SK-N-SH (cell line): ENCODE results near the gene GRK5. TPM values are rescaled to one million over a fixed set of nuclear protein-coding genes. Genes with fewer than 3 reads are reported as not detected.

Experiments
- CTCF ChIA-PET: fragments of 300-600, 350-600 bp; formaldehyde crosslinking; extraction: SDS; loops from one replicate; lab custom pipeline; 2021; lab: Yijun Ruan, JAX
- POLR2A ChIA-PET: fragments of 350-600 bp; sonication (Branson Sonifier 250); formaldehyde crosslinking; extraction: SDS; loops from one replicate; lab custom pipeline; 2020; ENCODE audit warnings: antibody characterized with exemption, inconsistent platforms; lab: Yijun Ruan, JAX
- DNase-seq: peaks from one replicate; pipeline ENCODE4 v3.0.0; 2012
- H2AFZ ChIP-seq: fragments of 200-600 bp; sonication (generic); 2 replicates; pipeline ENCODE4 v1.8.1; 2016; ENCODE audit warnings: antibody characterized with exemption, mild to moderate bottlenecking, low read depth
- H3F3A ChIP-seq: fragments of 200-600 bp; sonication (generic); replicated peaks from 2 replicates; pipeline ENCODE3; 2016; ENCODE audit warnings: antibody characterized with exemption, mild to moderate bottlenecking; ENCODE audit not compliant: insufficient read depth
- H3K27ac ChIP-seq, 2 experiments: fragments of 200-500 bp in 1 of 2; fragments of 200-600 bp in 1 of 2; sonication (Bioruptor generic) in 1 of 2; sonication (generic), shearing (Covaris generic) in 1 of 2; 2 replicates each; pipeline versions ENCODE4 v1.5.1 to v1.6.1; 2014 to 2016; ENCODE audit warnings: low read depth in 2 of 2, inconsistent platforms in 1 of 2, low read length in 1 of 2, mild to moderate bottlenecking in 1 of 2, mixed read lengths in 1 of 2
- H3K27me3 ChIP-seq: fragments of 200-600 bp; sonication (generic), shearing (Covaris generic); 2 replicates; pipeline ENCODE4 v1.6.1; 2016; ENCODE audit warnings: mixed run types; ENCODE audit not compliant: insufficient read depth
- H3K36me3 ChIP-seq, 2 experiments: fragments of 200-500 bp in 1 of 2; fragments of 200-600 bp in 1 of 2; sonication (Bioruptor generic) in 1 of 2; sonication (generic) in 1 of 2; replicated peaks in 1 of 2; 2 replicates each; pipeline versions ENCODE3 to v1.5.1; 2014 to 2016; ENCODE audit warnings: low read length in 1 of 2, mild to moderate bottlenecking in 1 of 2; ENCODE audit not compliant: insufficient read depth in 2 of 2, control insufficient read depth in 1 of 2
- H3K4me1 ChIP-seq, 2 experiments: fragments of 200-500 bp in 1 of 2; fragments of 200-600 bp in 1 of 2; sonication (Bioruptor generic) in 1 of 2; sonication (generic), shearing (Covaris generic) in 1 of 2; 2 replicates each; pipeline versions ENCODE4 v1.5.1 to v1.6.1; 2014 to 2016; ENCODE audit warnings: low read depth in 1 of 2, low read length in 1 of 2, mixed run types in 1 of 2; ENCODE audit not compliant: insufficient read depth in 2 of 2, control insufficient read depth in 1 of 2
- H3K4me2 ChIP-seq: fragments of 200-600 bp; sonication (generic), shearing (Covaris generic); 2 replicates; pipeline ENCODE4 v1.6.1; 2017; ENCODE audit warnings: mixed run types
- H3K4me3 ChIP-seq, 2 experiments: fragments of 200-500 bp in 1 of 2; fragments of 200-600 bp in 1 of 2; sonication (Bioruptor generic) in 1 of 2; sonication (generic), shearing (Covaris generic) in 1 of 2; 2 replicates each; pipeline versions ENCODE4 v1.5.1 to v1.8.1; 2014 to 2016; ENCODE audit warnings: low read depth in 2 of 2, inconsistent platforms in 1 of 2, low read length in 1 of 2, mild to moderate bottlenecking in 1 of 2, mixed read lengths in 1 of 2, moderate library complexity in 1 of 2
- H3K79me2 ChIP-seq: fragments of 200-600 bp; sonication (generic); 2 replicates; pipeline ENCODE4 v1.8.1; 2017; ENCODE audit warnings: mild to moderate bottlenecking; ENCODE audit not compliant: insufficient read depth
- H3K9ac ChIP-seq: fragments of 200-600 bp; sonication (generic); 2 replicates; pipeline ENCODE4 v1.6.1; 2017; ENCODE audit warnings: mixed run types
- H3K9me2 ChIP-seq: fragments of 200-600 bp; sonication (generic); 2 replicates; pipeline ENCODE4 v1.6.1; 2017; ENCODE audit warnings: mixed run types
- H3K9me3 ChIP-seq: fragments of 200-600 bp; sonication (generic); 2 replicates; pipeline ENCODE4 v1.6.1; 2017; ENCODE audit warnings: mixed run types, mild to moderate bottlenecking, moderate library complexity
- H4K20me1 ChIP-seq: fragments of 200-600 bp; sonication (generic); 2 replicates; pipeline ENCODE4 v1.6.1; 2017; ENCODE audit warnings: mild to moderate bottlenecking, mixed run types; ENCODE audit not compliant: insufficient read depth
- CTCF ChIP-seq: fragments of 200-600 bp; sonication (generic); IDR thresholded peaks from 2 replicates; pipeline ENCODE4 v1.6.1; 2017; ENCODE audit warnings: antibody characterized with exemption, mild to moderate bottlenecking, moderate library complexity
- ELF1 ChIP-seq: IDR thresholded peaks from 2 replicates; pipeline ENCODE4 v1.4.0; 2012
- EZH2phosphoT487 ChIP-seq: fragments of 200-600 bp; sonication (generic); IDR thresholded peaks from 2 replicates; pipeline ENCODE4 v1.6.1; 2017; ENCODE audit warnings: low read depth, mixed run types, mild to moderate bottlenecking, antibody characterized with exemption, moderate library complexity, borderline replicate concordance
- GATA2 ChIP-seq: sonication (generic); formaldehyde crosslinking; IDR thresholded peaks from 2 replicates; pipeline ENCODE4 v1.5.0; 2020; ENCODE audit warnings: mild to moderate bottlenecking, missing genetic modification reagents
- IRF3 ChIP-seq: fragments of 150-350 bp; IDR thresholded peaks from 2 replicates; pipeline ENCODE4 v1.6.1; 2016; ENCODE audit warnings: mild to moderate bottlenecking, low read depth, low read length
- JUND ChIP-seq: IDR thresholded peaks from 2 replicates; pipeline ENCODE4 v1.4.0; 2012
- MEF2A ChIP-seq: IDR thresholded peaks from 2 replicates; pipeline ENCODE4 v1.4.0; 2012; ENCODE audit warnings: low read depth, borderline replicate concordance
- MXI1 ChIP-seq: IDR thresholded peaks from 2 replicates; pipeline ENCODE4 v1.6.1; 2012; ENCODE audit warnings: mild to moderate bottlenecking, low read depth, low read length, improper control_type of control experiment
- NFIC ChIP-seq: IDR thresholded peaks from 2 replicates; pipeline ENCODE4 v1.4.0; 2012; ENCODE audit warnings: borderline replicate concordance
- RCOR1 ChIP-seq: fragments of 150-350 bp; IDR thresholded peaks from 2 replicates; pipeline ENCODE4 v1.6.1; 2017; ENCODE audit warnings: antibody characterized with exemption, low read length
- RFX5 ChIP-seq: IDR thresholded peaks from 2 replicates; pipeline ENCODE4 v1.6.1; 2012; ENCODE audit warnings: mild to moderate bottlenecking, improper control_type of control experiment, low read length
- TAF1 ChIP-seq: IDR thresholded peaks from 2 replicates; pipeline ENCODE4 v1.6.1; 2012; ENCODE audit warnings: low read depth, mild to moderate bottlenecking, low read length, moderate library complexity, borderline replicate concordance
- TCF12 ChIP-seq: IDR thresholded peaks from 2 replicates; pipeline ENCODE4 v1.4.0; 2012
- USF2 ChIP-seq: fragments of 150-350 bp; IDR thresholded peaks from 2 replicates; pipeline ENCODE4 v1.6.1; 2017; ENCODE audit warnings: antibody characterized with exemption, low read length, low read depth, borderline replicate concordance
- YY1 ChIP-seq: IDR thresholded peaks from 2 replicates; pipeline ENCODE4 v1.4.0; 2012; ENCODE audit warnings: low read depth, mild to moderate bottlenecking
- WGBS: methylation state at CpG from one replicate; pipeline ENCODE4 v1.1.6; 2017; ENCODE audit warnings: low lambda C conversion rate; 5-methylcytosine and 5-hydroxymethylcytosine counted together
- polyA plus RNA-seq, 3 experiments: library from polyadenylated mRNA; depleted of rRNA; stranded (reverse); fragments of >200 nt; gene quantifications; 2 replicates each; pipeline ENCODE4 v1.2.3, GENCODE V29; 2012
- TF ChIP-seq, protein P1 (sequence below): IDR thresholded peaks from 2 replicates; pipeline ENCODE4; 2012

GRK5 gene
- polyA plus RNA-seq, 1 of the 3 experiments (the other 2 are of a cell fraction): 12.1 TPM

DNA sequence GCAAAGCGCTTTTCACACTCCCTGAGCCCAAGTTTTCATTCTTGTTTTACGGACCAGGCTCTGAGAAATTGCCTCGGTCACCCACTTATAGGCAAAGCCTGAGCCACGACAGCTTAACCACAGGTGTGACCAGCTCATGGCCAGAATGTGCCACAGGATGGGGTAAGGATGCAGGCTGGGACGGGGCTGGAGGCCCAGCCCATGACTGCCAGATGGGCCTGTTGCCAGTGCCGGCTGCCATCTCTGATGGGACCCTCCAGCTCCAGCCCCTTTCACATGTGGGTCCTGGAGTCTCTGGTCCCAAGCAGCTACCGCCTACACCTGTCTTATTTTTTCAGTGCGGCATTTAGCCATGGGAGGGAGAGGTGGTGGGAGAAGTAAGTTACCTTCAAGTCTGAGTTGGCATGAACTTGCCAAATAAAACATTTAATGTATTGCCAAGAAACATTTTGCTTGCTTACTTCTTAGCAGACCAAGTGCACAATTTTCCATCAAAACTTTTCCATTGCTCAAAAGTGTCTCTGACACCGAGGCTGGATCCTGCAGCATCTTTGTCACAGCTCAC, 142.6 kb downstream of the GRK5 start:
- ChIA-PET CTCF (interaction anchor here (1.2 to 2.2 kb wide), 2 partner anchors 95 to 143 kb away, joined by 4 to 7 read pairs; partner anchors contain the start of gene GRK5), POLR2A (no interaction called here)
- Histone ChIP-seq H3K9me2 (no peaks in the 10 kb centered on the region), H2AFZ (no peak overlapping the region), H3K79me2 (no peaks in the 10 kb centered on the region), H3K27me3 (no peaks in the 10 kb centered on the region), H3K9me3 (no peaks in the 10 kb centered on the region), H4K20me1 (no peaks in the 10 kb centered on the region), H3K4me2 (no peak overlapping the region), H3K9ac (no peak overlapping the region), H3K4me1 (peaks cover 0 to 25% of the 10 kb centered on the region in 2 experiments; a peak in 2 of 4 replicates), H3K27ac (no peak overlapping the region), H3K4me3 (no peak overlapping the region), H3F3A (no peaks in the 10 kb centered on the region), H3K36me3 (no peaks in the 10 kb centered on the region)
- WGBS: 94% methylated on average over 7 of the region's 9 CpGs
- TF ChIP-seq TAF1: no peak
- TF ChIP-seq, protein P1, sequence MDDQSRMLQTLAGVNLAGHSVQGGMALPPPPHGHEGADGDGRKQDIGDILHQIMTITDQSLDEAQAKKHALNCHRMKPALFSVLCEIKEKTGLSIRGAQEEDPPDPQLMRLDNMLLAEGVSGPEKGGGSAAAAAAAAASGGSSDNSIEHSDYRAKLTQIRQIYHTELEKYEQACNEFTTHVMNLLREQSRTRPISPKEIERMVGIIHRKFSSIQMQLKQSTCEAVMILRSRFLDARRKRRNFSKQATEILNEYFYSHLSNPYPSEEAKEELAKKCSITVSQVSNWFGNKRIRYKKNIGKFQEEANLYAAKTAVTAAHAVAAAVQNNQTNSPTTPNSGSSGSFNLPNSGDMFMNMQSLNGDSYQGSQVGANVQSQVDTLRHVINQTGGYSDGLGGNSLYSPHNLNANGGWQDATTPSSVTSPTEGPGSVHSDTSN: no peak
- TF ChIP-seq MEF2A: no peak
- no peak for TF ChIP-seq JUND
- no peak for TF ChIP-seq YY1
- no peak for TF ChIP-seq RCOR1
- TF ChIP-seq ELF1: no peak
- TF ChIP-seq NFIC: no peak
- TF ChIP-seq USF2: no peak
- TF ChIP-seq GATA2 (CRISPR knock-in tag): no peak
- no peak for TF ChIP-seq IRF3
- TF ChIP-seq TCF12: no peak
- no peak for TF ChIP-seq EZH2phosphoT487
- no peak for TF ChIP-seq RFX5
- TF ChIP-seq MXI1: no peak
- no peak for TF ChIP-seq CTCF
- DNase-seq: no peak
